BE2C (cell line): Measurements from ENCODE around the gene RBM10.

ENCODE experiments used
- DNase-seq: peaks from one replicate; pipeline ENCODE4 v3.0.0-alpha.2; 2020
- H3K27me3 ChIP-seq: fragments of 250-450 bp; sonication (Bioruptor Pico); 2 replicates; pipeline ENCODE4 v1.5.1; 2020; ENCODE audit warnings: mild to moderate bottlenecking
- H3K36me3 ChIP-seq: fragments of 250-450 bp; sonication (Bioruptor Pico); 2 replicates; pipeline ENCODE4 v1.5.1; 2020; ENCODE audit warnings: mild to moderate bottlenecking
- H3K4me1 ChIP-seq: fragments of 250-450 bp; sonication (Bioruptor Pico); 2 replicates; pipeline ENCODE4 v1.5.1; 2020
- H3K4me3 ChIP-seq: 2 replicates; pipeline ENCODE4 v1.5.1; 2011; ENCODE audit warnings: low read depth, low read length
- H3K9me3 ChIP-seq: fragments of 250-450 bp; sonication (Bioruptor Pico); 2 replicates; pipeline ENCODE4 v1.5.1; 2020
- TF ChIP-seq, protein P1 (sequence below): IDR thresholded peaks from 2 replicates; pipeline ENCODE4 v1.5.1; 2012; ENCODE audit warnings: mild to moderate bottlenecking, low read depth, low read length

Gene RBM10

DNA sequence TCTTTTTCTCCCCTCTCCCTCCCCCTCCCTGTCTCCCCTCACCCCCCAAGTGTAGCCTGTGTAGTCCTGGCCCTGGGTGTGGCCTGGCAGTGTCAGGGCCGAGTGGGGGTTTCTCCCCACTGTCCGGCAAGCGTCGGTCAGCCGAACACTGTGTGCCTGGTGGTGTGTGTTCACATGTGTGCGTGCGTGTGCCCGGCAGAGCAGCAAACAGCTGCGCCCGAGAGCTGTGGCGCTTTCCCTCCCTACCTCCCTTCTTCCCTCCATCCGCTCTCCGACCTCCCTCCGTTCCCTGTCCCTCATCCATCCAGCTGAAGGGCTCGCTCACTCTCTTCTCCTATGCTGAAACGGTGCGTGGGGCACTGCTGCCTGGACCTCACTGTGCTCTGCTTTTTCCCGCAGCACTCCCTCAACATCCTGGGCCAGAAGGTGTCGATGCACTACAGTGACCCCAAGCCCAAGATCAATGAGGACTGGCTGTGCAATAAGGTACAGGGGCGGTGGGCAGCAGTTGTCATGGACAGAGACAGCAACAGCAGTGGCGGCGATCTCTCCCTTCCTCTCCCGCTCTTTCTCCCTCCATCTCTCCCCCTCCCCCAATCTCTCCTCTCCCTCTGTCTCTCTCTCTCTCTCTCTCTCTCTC lies 31.2 kb downstream of the RBM10 start:
- H3K36me3 ChIP-seq, result peaks cover 49% of the 10 kb centered on the region
- H3K27me3 ChIP-seq, result no peaks in the 10 kb centered on the region
- H3K4me3 ChIP-seq, result no peak overlapping the region
- no peak for DNase-seq
- TF ChIP-seq, protein P1, sequence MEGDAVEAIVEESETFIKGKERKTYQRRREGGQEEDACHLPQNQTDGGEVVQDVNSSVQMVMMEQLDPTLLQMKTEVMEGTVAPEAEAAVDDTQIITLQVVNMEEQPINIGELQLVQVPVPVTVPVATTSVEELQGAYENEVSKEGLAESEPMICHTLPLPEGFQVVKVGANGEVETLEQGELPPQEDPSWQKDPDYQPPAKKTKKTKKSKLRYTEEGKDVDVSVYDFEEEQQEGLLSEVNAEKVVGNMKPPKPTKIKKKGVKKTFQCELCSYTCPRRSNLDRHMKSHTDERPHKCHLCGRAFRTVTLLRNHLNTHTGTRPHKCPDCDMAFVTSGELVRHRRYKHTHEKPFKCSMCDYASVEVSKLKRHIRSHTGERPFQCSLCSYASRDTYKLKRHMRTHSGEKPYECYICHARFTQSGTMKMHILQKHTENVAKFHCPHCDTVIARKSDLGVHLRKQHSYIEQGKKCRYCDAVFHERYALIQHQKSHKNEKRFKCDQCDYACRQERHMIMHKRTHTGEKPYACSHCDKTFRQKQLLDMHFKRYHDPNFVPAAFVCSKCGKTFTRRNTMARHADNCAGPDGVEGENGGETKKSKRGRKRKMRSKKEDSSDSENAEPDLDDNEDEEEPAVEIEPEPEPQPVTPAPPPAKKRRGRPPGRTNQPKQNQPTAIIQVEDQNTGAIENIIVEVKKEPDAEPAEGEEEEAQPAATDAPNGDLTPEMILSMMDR, result no peak
- H3K9me3 ChIP-seq, result no peaks in the 10 kb centered on the region
- H3K4me1 ChIP-seq, result no peaks in the 10 kb centered on the region

DNA sequence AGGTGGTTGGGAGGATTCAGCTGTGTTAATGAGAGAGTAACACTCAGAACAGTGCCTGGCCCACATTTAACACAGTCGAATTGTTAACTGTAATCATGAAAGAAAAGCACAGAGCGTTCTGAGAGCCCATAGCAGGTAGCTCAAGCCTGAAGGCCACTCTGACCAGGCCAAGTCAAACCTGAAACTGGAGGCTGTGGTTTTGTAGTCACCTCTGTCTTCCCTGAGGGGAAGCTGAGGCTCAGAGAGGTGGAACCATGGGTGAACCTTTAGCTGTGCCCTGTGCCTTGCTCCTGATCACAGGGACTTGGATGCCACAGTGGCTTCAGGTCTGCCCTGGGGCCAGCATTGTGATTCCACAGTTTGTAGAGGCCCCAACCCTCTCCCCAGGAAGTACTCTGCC lies 32.1 kb downstream of the RBM10 start:
- TF ChIP-seq, protein P1, result no peak
- H3K27me3 ChIP-seq, result no peaks in the 10 kb centered on the region
- DNase-seq, result no peak
- H3K4me1 ChIP-seq, result no peaks in the 10 kb centered on the region
- H3K36me3 ChIP-seq, result peaks cover 52% of the 10 kb centered on the region
- H3K4me3 ChIP-seq, result no peak overlapping the region
- no peaks in the 10 kb centered on the region for H3K9me3 ChIP-seq

DNA sequence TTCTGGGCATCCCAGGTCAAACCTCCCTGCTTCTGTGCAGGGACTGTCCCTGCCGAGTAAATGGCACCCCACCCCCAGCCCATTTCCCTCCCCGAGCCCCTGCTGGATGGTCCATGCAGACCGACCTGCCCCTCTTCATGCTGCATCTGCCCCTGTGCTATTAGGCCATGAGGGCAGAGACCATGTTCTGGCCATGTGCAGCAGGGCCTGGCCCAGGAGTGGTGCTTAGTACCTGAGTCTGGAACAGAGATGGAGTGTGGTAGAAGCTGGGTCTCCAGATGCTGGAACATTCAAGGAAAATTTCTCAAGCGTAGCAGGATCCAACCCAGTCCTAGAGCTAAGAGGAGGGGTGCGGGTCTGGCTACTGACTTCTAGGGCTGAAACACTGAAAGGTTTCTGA lies 33.3 kb downstream of the RBM10 start:
- Histone ChIP-seq H3K9me3 (no peaks in the 10 kb centered on the region), H3K27me3 (no peaks in the 10 kb centered on the region), H3K4me3 (no peak overlapping the region), H3K4me1 (no peaks in the 10 kb centered on the region), H3K36me3 (peaks cover 47% of the 10 kb centered on the region)
- DNase-seq, result no peak
- TF ChIP-seq, protein P1, result no peak

DNA sequence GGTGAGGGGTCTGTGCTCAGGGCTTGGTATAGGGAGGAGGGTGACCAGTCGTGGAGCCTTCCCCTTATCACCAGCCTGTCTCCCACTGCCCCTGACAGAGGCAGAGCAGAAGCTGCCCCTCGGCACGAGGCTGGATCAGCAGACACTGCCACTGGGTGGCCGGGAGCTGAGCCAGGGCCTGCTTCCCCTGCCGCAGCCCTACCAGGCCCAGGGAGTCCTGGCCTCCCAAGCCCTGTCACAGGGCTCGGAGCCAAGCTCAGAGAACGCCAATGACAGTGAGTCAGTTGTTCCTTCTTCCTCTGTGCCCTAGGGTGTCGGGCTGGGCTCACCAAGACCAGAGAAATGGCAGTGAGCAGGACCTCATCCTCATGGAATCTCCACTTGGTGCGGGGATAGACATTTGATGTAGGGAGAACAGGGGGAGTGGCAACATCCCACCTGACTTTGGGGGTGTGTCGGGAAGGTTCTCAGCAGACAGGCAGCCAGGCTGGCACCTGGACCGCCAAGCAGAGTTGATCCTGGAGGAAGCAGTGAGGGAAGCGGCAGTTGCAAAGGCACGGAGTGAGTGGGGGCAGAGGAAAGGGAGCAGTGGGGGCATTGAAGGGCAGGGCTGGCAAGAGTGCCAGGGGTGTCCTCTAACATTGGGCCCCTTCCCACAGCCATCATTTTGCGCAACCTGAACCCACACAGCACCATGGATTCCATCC lies 34.4 kb downstream of the RBM10 start:
- Histone ChIP-seq H3K9me3 (no peaks in the 10 kb centered on the region), H3K4me1 (no peaks in the 10 kb centered on the region), H3K4me3 (no peak overlapping the region), H3K36me3 (peaks cover 46% of the 10 kb centered on the region), H3K27me3 (no peaks in the 10 kb centered on the region)
- TF ChIP-seq, protein P1, result no peak
- DNase-seq, result no peak

DNA sequence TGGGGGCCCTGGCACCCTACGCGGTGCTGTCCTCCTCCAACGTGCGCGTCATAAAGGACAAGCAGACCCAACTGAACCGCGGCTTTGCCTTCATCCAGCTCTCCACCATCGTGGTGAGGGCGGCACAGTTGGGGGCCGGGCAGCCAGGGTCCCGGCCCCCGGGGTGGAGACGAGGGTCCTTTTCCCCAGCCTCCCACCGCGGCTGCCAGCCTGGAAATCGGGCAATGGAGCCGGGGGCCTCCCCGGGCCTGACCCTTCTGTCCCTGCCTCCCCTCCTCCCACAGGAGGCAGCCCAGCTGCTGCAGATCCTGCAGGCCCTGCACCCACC lies 34.9 kb downstream of the RBM10 start:
- H3K36me3 ChIP-seq, result peaks cover 46% of the 10 kb centered on the region
- TF ChIP-seq, protein P1, result no peak

DNA sequence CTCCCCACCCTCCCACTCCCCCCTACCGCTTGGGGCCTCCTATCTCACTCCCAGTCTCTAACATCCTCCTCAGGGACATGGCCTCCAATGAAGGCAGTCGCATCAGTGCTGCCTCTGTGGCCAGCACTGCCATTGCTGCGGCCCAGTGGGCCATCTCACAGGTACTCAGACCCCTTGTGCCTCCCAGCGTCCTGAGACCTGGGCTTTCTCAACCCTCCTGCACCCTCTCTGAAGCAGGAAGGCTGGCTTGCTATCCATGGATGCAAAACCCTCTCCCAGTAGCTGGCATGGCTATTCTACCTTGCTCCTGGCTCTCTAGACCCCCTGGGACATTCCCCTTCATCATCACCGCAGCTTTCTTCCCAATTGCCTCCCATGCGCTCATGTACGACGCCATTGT lies 35.3 kb downstream of the RBM10 start:
- TF ChIP-seq, protein P1, result no peak
- H3K27me3 ChIP-seq, result no peaks in the 10 kb centered on the region

More for the DNA sequence above, 34.9 kb downstream of the RBM10 start:
- Histone ChIP-seq H3K27me3 (no peaks in the 10 kb centered on the region), H3K4me3 (no peak overlapping the region), H3K4me1 (no peaks in the 10 kb centered on the region), H3K9me3 (no peaks in the 10 kb centered on the region)
- DNase-seq, result no peak

More for the DNA sequence above, 35.3 kb downstream of the RBM10 start:
- Histone ChIP-seq H3K36me3 (peaks cover 46% of the 10 kb centered on the region), H3K4me1 (no peaks in the 10 kb centered on the region), H3K9me3 (no peaks in the 10 kb centered on the region), H3K4me3 (no peak overlapping the region)
- DNase-seq, result no peak
